ENCODE measurements around the gene SYMPK.

The SYMPK gene

DNA sequence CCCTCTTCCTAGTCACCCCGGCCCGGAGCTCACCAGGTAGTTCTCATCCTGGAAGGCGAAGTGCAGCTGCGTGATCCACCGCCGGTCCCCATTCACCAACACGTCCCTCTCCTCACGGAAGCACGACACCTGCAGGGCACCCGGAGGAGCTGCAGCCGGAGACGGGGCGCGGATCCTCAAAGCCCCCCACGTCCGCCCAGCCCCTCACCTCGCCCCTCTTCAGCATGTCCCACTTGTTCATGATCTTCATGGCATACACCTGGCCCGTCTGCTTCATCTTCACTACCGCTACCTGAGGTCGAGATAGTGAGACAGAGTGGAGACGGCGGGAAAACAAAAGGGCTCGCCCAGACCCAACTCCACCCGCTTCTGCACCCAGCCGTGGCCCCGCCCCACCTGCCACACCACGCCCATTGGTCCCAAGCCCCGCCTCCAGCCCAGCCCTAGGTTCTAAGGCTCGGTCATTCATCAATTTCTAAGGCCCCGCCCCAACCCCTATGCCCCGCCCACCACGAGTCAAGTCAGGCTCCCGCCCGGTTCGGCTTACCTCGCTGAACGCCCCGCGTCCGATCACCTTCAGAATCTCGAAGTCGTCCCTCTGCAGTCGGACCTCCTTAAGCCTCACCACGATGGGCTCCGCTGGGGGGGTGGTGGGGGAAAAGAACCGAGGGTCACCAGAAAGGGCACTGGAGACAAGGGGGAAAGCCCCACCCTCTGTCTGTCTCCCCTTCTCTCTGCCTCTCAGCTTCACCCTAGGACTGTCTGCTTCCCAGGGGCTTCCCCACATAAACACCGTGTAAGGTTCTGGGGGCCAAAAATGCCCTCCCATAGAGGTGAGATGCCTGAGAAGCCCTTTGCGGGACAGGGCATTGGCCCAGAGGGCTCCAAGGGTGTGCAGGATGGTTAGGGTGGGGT is 83.5 kb downstream of the SYMPK start:
- peak; percentile 89 for DNase-seq

DNA sequence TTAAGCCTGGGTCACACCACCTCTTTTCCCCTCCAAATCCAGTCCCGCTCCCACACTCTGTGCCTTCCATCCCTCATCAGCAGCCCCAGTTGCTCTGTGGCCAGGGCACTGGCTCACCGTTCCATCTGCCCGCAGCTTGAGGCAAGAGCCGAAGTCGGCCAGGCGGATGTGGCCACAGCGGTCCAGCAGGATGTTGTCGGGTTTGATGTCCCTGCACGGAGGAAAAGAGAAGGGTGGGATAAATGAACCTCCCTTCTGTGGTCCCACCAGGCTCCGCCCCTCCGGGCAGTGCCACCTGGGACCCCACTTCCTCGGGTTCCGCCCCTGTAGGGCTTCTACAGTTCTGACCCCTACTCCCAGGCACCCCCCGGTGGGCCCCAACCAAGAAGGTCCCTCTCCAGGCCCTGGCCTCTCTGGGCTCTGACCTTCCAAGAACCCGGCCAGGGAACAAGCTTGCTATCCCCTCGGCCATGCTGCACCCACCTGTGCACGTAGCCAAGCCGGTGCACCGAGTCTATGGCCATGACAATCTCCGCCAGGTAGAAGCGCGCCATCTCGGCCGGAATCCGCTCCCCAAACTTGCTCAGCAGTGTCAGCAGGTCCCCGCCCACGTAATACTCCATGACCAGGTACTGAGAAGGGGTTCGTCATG is 84.8 kb downstream of the SYMPK start:
- no peak for DNase-seq

DNA sequence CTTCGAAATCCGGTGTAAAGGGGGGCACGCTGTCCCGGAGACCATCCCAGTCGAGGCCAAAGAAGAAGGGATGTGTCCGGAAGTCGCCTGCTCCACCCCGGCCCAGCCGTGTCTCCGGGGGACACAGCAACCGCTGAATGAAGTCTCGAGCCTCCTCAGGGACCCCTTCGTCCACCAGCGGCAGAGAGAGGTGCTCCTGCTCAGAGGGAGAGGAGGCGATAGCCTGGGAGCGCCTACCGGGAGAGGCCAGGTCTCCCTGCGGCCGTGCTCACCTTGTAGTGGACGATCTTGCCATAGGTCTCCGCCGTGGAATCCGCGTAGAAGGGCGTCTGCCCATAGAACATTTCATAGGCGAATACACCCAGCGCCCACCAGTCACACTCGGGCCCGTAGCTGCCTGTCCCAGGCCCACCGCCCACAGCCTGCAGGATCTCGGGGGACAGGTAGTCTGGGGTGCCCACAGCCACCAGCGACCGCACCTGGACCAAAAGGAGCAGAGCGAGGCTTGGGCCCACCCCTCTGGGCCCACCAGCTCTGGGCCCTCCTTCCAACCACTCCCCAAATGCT is 85.5 kb downstream of the SYMPK start:
- no peak for DNase-seq

- DNase-seq = no peak
These were observed 88.2 kb downstream of the SYMPK start for GRCh38 chr19:45774765-45775164.

- DNase-seq = no peak
These were observed 89.6 kb downstream of the SYMPK start for GRCh38 chr19:45773384-45773783.

DNA sequence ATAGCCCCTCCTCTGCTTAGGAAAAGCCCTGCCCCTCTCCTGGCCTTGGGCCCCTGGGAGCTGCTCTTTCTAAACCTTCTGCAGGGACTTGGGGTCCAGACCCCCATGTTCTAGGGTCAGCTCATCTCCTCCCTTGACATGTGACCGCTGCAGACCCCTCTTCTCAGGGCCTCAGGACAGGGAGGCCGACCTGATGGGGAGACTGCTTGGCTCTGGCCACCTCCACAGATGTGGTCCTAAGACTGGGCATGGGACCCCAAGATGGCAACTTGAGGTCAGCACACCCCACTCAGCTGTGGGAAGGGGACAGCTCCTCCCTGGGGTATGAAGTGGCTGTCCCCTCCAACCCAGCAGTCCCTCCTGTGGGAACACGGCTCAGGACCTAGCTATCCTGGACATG is 90.0 kb downstream of the SYMPK start:
- no peak for DNase-seq

DNA sequence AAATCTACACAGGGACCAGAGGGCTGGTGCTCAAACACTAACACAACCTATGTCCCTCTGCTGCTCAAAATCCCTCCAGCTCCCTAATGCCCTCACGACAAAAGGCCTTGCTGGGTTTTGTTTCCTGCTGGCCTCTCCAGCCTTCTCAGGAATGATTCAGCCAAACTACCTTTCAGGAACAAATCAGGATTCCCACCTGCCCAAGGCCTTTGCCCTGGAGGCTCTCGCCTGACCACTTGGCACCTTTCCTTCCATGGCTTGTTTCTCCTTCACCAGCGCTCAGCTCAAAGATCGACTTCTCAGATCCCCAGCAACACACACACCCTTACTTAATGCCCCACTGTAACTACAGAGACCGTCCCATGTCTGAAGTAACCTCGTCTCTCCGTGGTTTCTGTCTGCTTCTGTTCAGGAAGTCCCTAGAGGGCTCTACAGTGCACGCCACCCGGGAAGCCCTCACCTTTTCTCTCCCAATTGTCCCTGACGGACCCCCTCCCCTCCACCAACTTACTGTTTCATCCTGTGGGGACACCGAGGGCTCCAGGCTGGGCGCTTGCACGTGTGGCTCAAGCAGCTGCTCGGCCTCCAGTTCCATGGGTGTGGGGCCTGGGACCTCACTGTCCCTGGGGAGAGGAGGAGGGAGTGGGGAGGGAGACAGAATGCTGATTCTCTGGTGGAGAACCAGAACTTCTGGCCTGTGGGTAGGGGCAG is 90.7 kb downstream of the SYMPK start:
- DNase-seq = no peak

- no peak for DNase-seq
These were observed 91.5 kb downstream of the SYMPK start for GRCh38 chr19:45771311-45771933.

DNA sequence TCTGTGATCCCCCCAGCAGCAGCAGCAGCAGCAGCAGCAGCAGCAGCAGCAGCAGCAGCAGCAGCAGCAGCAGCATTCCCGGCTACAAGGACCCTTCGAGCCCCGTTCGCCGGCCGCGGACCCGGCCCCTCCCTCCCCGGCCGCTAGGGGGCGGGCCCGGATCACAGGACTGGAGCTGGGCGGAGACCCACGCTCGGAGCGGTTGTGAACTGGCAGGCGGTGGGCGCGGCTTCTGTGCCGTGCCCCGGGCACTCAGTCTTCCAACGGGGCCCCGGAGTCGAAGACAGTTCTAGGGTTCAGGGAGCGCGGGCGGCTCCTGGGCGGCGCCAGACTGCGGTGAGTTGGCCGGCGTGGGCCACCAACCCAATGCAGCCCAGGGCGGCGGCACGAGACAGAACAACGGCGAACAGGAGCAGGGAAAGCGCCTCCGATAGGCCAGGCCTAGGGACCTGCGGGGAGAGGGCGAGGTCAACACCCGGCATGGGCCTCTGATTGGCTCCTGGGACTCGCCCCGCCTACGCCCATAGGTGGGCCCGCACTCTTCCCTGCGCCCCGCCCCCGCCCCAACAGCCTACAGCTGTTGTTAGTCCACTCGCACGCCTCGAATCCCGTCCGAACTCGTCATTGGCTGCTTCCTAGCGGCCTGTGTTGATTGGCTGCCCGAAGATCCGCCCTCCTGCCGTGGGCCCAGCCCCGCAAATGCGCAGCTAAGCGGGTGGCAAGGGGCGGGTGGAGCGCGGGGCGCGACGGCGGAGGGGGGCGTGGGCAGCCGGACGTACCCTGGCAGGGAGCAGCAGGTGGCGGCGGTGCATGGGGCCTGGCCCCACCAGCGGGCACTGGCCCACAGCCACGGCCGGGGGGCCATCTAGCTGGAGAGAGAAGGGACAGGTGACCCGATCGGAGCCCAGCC is 92.5 kb downstream of the SYMPK start:
- peak; percentile 92 for DNase-seq

DNA sequence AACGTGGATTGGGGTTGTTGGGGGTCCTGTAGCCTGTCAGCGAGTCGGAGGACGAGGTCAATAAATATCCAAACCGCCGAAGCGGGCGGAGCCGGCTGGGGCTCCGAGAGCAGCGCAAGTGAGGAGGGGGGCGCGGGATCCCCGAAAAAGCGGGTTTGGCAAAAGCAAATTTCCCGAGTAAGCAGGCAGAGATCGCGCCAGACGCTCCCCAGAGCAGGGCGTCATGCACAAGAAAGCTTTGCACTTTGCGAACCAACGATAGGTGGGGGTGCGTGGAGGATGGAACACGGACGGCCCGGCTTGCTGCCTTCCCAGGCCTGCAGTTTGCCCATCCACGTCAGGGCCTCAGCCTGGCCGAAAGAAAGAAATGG is 93.1 kb downstream of the SYMPK start:
- DNase-seq = no peak

DNA sequence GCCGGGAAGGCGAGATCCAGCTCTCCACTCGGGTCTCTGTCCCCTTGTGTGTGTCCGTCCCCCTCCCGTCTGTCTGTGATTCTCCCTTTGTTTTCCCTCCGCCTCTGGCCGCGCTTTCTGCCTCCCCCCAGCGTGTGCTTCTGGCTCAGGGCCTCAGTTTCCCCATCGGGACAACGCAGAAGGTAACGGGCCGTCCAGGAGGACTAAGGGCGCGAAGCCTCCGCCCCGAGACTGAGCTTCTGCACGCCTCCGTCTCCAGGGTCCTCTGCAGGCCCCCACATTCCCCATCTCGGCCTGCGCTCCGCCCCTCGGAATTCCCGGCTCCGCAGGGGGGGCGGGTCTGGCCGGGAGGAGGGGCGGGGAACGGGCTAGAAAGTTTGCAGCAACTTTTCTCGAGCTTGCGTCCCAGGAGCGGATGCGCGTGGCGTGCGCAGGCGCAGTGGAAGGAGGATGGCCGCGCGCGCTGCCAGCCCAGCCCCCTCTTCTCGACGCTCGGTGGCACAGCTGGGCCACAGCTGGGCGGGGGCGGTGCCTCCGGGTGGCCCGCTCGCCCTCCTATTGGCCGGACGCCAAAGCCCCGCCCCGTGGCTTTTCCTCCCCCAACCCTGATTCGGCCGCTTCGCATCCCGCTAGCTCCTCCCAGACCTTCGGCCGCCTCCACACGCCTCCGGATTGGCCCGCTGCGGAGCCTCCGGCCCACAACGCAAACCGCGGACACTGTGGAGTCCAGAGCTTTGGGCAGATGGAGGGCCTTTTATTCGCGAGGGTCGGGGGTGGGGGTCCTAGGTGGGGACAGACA is 93.8 kb downstream of the SYMPK start, which contains the start of gene SIX5:
TSS of gene SIX5 (minus strand) at position 269 of the 799 bp plus-strand sequence. CDS start 408 bp downstream, outside the sequence.
- DNase-seq = peak; percentile 96

DNA sequence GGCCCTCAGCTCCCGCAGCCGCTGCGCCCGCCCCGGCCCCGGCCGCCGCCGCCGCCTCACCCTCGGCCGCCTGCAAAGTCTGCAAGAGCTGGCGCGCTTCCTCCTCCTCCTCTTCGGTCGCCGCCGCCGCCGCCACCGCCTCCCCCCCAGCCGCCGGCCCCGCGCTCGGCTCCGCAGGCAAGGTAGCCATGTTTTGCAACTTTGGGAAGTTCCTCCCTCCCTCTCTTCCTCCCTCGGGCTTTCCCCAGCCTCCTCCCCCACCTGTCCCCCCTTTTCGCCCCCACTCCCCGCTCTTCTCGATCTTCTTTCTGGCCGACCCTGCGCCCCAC is 94.3 kb downstream of the SYMPK start:
- peak; percentile 46 for DNase-seq

GRCh38 chr19:45767881-45768654 is 94.9 kb downstream of the SYMPK start:
- DNase-seq = peak; percentile 5

- DNase-seq = no peak
These were observed 95.5 kb downstream of the SYMPK start for GRCh38 chr19:45767410-45767880.

DNA sequence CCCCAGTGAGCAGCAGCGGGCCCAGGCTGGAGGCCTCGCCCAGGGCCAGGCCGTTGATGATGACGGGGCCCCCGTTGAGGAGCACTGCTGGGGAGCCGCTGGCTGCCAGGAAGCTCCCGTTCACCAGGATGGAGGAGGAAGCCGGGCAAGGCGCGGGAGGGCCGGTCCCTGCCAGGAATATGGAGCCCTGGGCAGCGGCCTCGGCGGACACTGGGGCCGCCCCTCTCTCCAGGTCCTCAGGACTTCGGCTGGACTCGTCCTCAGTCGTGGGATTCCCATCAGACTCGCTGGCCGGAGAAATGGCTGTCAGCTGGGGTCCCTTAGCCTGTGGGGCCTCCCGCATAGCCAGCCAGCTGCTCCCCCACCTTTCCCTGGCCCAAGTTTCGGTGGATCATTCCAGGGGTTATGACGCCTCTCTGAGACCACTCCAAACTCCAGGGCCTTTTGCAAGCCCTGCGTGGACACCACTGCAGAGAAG is 96.0 kb downstream of the SYMPK start:
- DNase-seq = no peak

DNA sequence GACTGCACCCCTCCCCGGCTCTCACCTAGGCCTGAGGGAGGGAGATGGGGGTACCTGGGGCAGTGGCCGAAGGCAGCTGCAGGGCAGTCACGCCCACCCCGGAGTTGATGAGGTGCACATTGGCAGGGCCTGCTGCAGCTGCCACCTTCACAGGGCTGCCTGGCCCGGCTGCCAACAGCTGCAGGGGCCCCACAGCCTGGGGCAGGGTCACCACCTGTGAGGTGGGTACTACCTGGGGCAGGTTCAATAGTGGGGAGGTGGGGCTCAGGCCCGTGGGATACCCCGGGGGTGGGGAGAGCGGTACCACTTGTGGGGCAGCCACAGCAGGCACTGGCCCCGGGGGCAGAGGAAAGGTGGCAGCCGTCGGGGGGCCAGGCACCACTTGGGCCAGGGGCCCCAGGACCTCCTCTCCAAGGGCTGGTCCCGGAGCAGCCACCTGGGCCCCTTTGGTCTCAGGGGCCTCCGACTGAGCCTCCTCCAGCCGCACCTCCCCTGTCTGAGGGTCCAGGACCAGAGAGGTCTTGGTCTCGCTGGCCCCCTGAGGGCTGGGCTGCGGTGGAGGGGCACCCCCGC is 96.6 kb downstream of the SYMPK start:
- DNase-seq = no peak

- no peak for DNase-seq
These were observed 97.1 kb downstream of the SYMPK start for GRCh38 chr19:45765702-45766295.
